Lung (tissue), 13 donors: Measurements from ENCODE around the gene POC5. TPM values are rescaled to one million over a fixed set of nuclear protein-coding genes. Genes with fewer than 3 reads are reported as not detected.

Experiments used
- ATAC-seq: fragments of 200-7000 bp; cut with Tn5 transposase; one replicate; pipeline ENCODE4 v1.9.1; 2020; ENCODE audit warnings: moderate number of reproducible peaks; ENCODE audit not compliant: insufficient read depth, low FRiP score
- DNase-seq, 3 donors: peaks; one replicate each; pipeline ENCODE4 v3.0.0-alpha.2; 2013 to 2017
- H3K27ac ChIP-seq, 2 donors: one replicate each; pipeline ENCODE4 v1.5.1; 2013; ENCODE audit warnings: mild to moderate bottlenecking in 2 of 2, moderate library complexity in 2 of 2, control low read depth in 1 of 2, inconsistent platforms in 1 of 2, low read depth in 1 of 2, low read length in 1 of 2
- H3K27me3 ChIP-seq, 3 donors: one replicate each; pipeline ENCODE4 v1.5.1; 2013; ENCODE audit warnings: low read length in 2 of 3; ENCODE audit not compliant: control insufficient read depth in 3 of 3, insufficient read depth in 3 of 3
- H3K36me3 ChIP-seq, 4 donors: one replicate each; pipeline ENCODE4 v1.5.1; 2013; ENCODE audit warnings: low read length in 4 of 4, mild to moderate bottlenecking in 1 of 4, moderate library complexity in 1 of 4; ENCODE audit not compliant: control insufficient read depth in 4 of 4, insufficient read depth in 4 of 4
- H3K4me1 ChIP-seq, 5 donors: one replicate each; pipeline ENCODE4 v1.5.1; 2013; ENCODE audit warnings: low read length in 5 of 5, mild to moderate bottlenecking in 2 of 5, moderate library complexity in 1 of 5; ENCODE audit not compliant: control insufficient read depth in 5 of 5, insufficient read depth in 5 of 5
- H3K4me3 ChIP-seq: one replicate; pipeline ENCODE4 v1.5.1; 2013; ENCODE audit warnings: mild to moderate bottlenecking, control low read depth, moderate library complexity
- H3K9ac ChIP-seq, 2 donors: one replicate each; pipeline ENCODE4 v1.5.1; 2013; ENCODE audit warnings: low read length in 2 of 2, control low read depth in 1 of 2; ENCODE audit not compliant: insufficient read depth in 1 of 2
- H3K9me3 ChIP-seq, 4 donors: one replicate each; pipeline ENCODE4 v1.5.1; 2013; ENCODE audit warnings: low read length in 3 of 4, mild to moderate bottlenecking in 1 of 4, moderate library complexity in 1 of 4; ENCODE audit not compliant: control insufficient read depth in 4 of 4, insufficient read depth in 3 of 4
- polyA plus RNA-seq, 2 donors: library from polyadenylated mRNA; stranded (reverse); fragments of 200-250 nt; gene quantifications; one replicate each; pipeline ENCODE4 v1.2.1, GENCODE V29; 2013
- small RNA-seq: library from RNA; depleted of rRNA; stranded (forward); fragments of <200 nt; gene quantifications from one replicate; pipeline ENCODE3, GENCODE V24; 2014; ENCODE audit warnings: low replicate concordance
- total RNA-seq, 2 donors: library from RNA; depleted of rRNA in 1 of 2; stranded (reverse); fragments of >200 nt in 1 of 2; gene quantifications; one replicate each; pipeline ENCODE4 v1.2.1, GENCODE V29; 2014 to 2021
- TF ChIP-seq, protein P1 (sequence below): IDR thresholded peaks from 2 replicates; pipeline ENCODE4 v1.5.1; 2012; ENCODE audit warnings: mild to moderate bottlenecking; ENCODE audit errors: control extremely low read depth, extremely low read depth
- donor health status: control.
- donor health status: control.
- donor health status: Bipolar disorder and iron deficiency.
- donor health status: healthy.
- donor health status: DM: yes; HTN: yes; CAD: no.

POC5 gene
- total and polyA plus RNA-seq, 4 donors: 7.7 to 18.0 (median 11.0) TPM

DNA sequence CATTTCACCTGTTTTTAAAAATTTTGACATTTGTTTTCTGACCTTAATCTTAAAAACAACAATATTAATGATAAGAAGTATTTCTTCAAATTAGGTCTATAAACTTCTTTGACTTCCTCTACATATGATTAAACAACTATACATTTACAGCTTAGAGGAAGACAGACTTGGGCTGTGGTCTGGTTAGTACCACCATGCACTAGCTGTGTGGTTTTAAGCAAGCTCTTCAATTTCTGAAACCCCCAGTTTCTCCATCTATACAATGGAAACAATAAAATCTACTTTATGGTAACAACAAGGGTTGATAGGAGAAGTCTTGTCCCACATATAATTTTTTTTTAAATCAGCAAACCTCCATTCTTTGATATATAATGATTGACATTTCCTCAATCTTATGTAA lies 90.3 kb downstream of the POC5 start:
- Histone ChIP-seq H3K9ac (no peak overlapping the region), H3K27ac (no peak overlapping the region), H3K9me3 (peaks cover 0 to 2% (median 0%) of the 10 kb centered on the region in 4 donors), H3K4me3 (no peak overlapping the region), H3K36me3 (peaks cover 0 to 1% (median 0%) of the 10 kb centered on the region in 4 donors), H3K4me1 (peaks cover 0 to 5% (median 0%) of the 10 kb centered on the region in 5 donors), H3K27me3 (no peaks in the 10 kb centered on the region)
- ATAC-seq (no peak), DNase-seq (no peak)
- TF ChIP-seq, protein P1, sequence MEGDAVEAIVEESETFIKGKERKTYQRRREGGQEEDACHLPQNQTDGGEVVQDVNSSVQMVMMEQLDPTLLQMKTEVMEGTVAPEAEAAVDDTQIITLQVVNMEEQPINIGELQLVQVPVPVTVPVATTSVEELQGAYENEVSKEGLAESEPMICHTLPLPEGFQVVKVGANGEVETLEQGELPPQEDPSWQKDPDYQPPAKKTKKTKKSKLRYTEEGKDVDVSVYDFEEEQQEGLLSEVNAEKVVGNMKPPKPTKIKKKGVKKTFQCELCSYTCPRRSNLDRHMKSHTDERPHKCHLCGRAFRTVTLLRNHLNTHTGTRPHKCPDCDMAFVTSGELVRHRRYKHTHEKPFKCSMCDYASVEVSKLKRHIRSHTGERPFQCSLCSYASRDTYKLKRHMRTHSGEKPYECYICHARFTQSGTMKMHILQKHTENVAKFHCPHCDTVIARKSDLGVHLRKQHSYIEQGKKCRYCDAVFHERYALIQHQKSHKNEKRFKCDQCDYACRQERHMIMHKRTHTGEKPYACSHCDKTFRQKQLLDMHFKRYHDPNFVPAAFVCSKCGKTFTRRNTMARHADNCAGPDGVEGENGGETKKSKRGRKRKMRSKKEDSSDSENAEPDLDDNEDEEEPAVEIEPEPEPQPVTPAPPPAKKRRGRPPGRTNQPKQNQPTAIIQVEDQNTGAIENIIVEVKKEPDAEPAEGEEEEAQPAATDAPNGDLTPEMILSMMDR: no peak

Small RNAs within 50 kb of the gene (small RNA-seq; reads per million reads assigned to genes)
- gene RNU6-680P: not detected

Other genes starting within 250 kb of the POC5 start
- gene CERT1, start 205.8 kb downstream of the POC5 start, total RNA-seq: 10 to 100 TPM; 59.7 to 86.2 TPM
- 10 to 100 TPM; 16.1 to 32.4 TPM for gene CERT1, start 205.8 kb downstream of the POC5 start, polyA plus RNA-seq
- 10 to 100 TPM; 26.9 to 68.6 TPM for gene POLK, start 205.5 kb downstream of the POC5 start, total RNA-seq
- 10 to 100 TPM in 1 of 2 donors, 1 to 10 TPM in 1; 6.6 to 10.1 TPM for gene POLK, start 205.5 kb downstream of the POC5 start, polyA plus RNA-seq
- 1 to 10 TPM; 8.0 to 9.4 TPM for gene ANKDD1B, start 106.0 kb downstream of the POC5 start, total RNA-seq
- gene ANKDD1B, start 106.0 kb downstream of the POC5 start, polyA plus RNA-seq: 1 to 10 TPM; 1.3 to 3.8 TPM